Muscle layer of duodenum (tissue), 2 donors: ENCODE measurements around the gene RRM1.
"Not testable (repeated sequence)": the region's sequence is repeated elsewhere in the genome, so short reads cannot be mapped to it uniquely, and the experiment has no call there.

Source experiments
- H3K27ac ChIP-seq: one replicate; pipeline ENCODE4 v1.7.0; 2013; ENCODE audit warnings: mild to moderate bottlenecking, low read length
- H3K27me3 ChIP-seq: one replicate; pipeline ENCODE4 v1.7.0; 2013; ENCODE audit warnings: low read depth, mild to moderate bottlenecking, control low read depth, low read length
- H3K36me3 ChIP-seq, 2 donors: one replicate each; pipeline ENCODE4 v1.7.0; 2013; ENCODE audit warnings: low read length in 2 of 2, control low read depth in 1 of 2, mild to moderate bottlenecking in 1 of 2; ENCODE audit not compliant: insufficient read depth in 2 of 2, control insufficient read depth in 1 of 2
- H3K4me1 ChIP-seq, 2 donors: one replicate each; pipeline ENCODE4 v1.7.0; 2013; ENCODE audit warnings: low read length in 2 of 2, mild to moderate bottlenecking in 2 of 2, control low read depth in 1 of 2, moderate library complexity in 1 of 2; ENCODE audit not compliant: insufficient read depth in 2 of 2, control insufficient read depth in 1 of 2
- H3K4me3 ChIP-seq, 2 donors: one replicate each; pipeline ENCODE4 v1.7.0; 2013; ENCODE audit warnings: low read length in 2 of 2, low read depth in 1 of 2, mild to moderate bottlenecking in 1 of 2
- H3K9me3 ChIP-seq, 2 donors: one replicate each; pipeline ENCODE4 v1.7.0; 2013; ENCODE audit warnings: low read length in 2 of 2, control low read depth in 1 of 2, mild to moderate bottlenecking in 1 of 2; ENCODE audit not compliant: control insufficient read depth in 1 of 2
- donor health status: healthy.

RRM1 gene

GRCh38 chr11:4103269-4103668 is 8.7 kb downstream of the RRM1 start:
- Histone ChIP-seq H3K4me1 (no peaks in the 10 kb centered on the region), H3K36me3 (peaks cover 25 to 27% of the 10 kb centered on the region in 2 donors), H3K27me3 (no peaks in the 10 kb centered on the region), H3K9me3 (no peaks in the 10 kb centered on the region), H3K27ac (no peak overlapping the region), H3K4me3 (no peak overlapping the region)

GRCh38 chr11:4105916-4106315 is 11.3 kb downstream of the RRM1 start:
- H3K27me3 ChIP-seq = no peaks in the 10 kb centered on the region
- peaks cover 27 to 30% of the 10 kb centered on the region in 2 donors for H3K36me3 ChIP-seq
- H3K9me3 ChIP-seq = no peaks in the 10 kb centered on the region
- H3K4me3 ChIP-seq = no peak overlapping the region
- H3K27ac ChIP-seq = no peak overlapping the region
- H3K4me1 ChIP-seq = no peaks in the 10 kb centered on the region

- Histone ChIP-seq H3K4me1 (no peaks in the 10 kb centered on the region), H3K9me3 (no peaks in the 10 kb centered on the region), H3K27me3 (no peaks in the 10 kb centered on the region), H3K36me3 (peaks cover 31 to 40% of the 10 kb centered on the region in 2 donors), H3K27ac (no peak overlapping the region), H3K4me3 (no peak overlapping the region)
These were observed 17.2 kb downstream of the RRM1 start for GRCh38 chr11:4111834-4112233.

GRCh38 chr11:4115128-4115527 is 20.5 kb downstream of the RRM1 start:
- H3K4me3 ChIP-seq = no peak overlapping the region
- no peaks in the 10 kb centered on the region for H3K9me3 ChIP-seq
- H3K36me3 ChIP-seq = peaks cover 31 to 35% of the 10 kb centered on the region in 2 donors
- H3K27me3 ChIP-seq = no peaks in the 10 kb centered on the region
- no peaks in the 10 kb centered on the region for H3K4me1 ChIP-seq
- no peak overlapping the region for H3K27ac ChIP-seq

GRCh38 chr11:4118107-4118506 is 23.5 kb downstream of the RRM1 start:
- H3K36me3 ChIP-seq = peaks cover 28 to 43% of the 10 kb centered on the region in 2 donors
- no peaks in the 10 kb centered on the region for H3K27me3 ChIP-seq
- H3K27ac ChIP-seq = no peak overlapping the region
- no peaks in the 10 kb centered on the region for H3K4me1 ChIP-seq
- no peak overlapping the region for H3K4me3 ChIP-seq
- no peaks in the 10 kb centered on the region for H3K9me3 ChIP-seq

GRCh38 chr11:4123218-4123617 is 28.6 kb downstream of the RRM1 start:
- Histone ChIP-seq H3K9me3 (no peaks in the 10 kb centered on the region), H3K4me1 (no peaks in the 10 kb centered on the region), H3K27me3 (no peaks in the 10 kb centered on the region), H3K36me3 (peaks cover 60 to 78% of the 10 kb centered on the region in 2 donors), H3K4me3 (no peak overlapping the region), H3K27ac (no peak overlapping the region)

- peaks cover 46 to 69% of the 10 kb centered on the region in 2 donors for H3K36me3 ChIP-seq
These were observed 30.5 kb downstream of the RRM1 start for GRCh38 chr11:4125141-4125540.

GRCh38 chr11:4127357-4127756 is 32.8 kb downstream of the RRM1 start:
- Histone ChIP-seq H3K4me3 (no peak overlapping the region), H3K36me3 (peaks cover 45 to 59% of the 10 kb centered on the region in 2 donors), H3K9me3 (no peaks in the 10 kb centered on the region), H3K27me3 (no peaks in the 10 kb centered on the region), H3K27ac (no peak overlapping the region), H3K4me1 (no peaks in the 10 kb centered on the region)

More at GRCh38 chr11:4125141-4125540, 30.5 kb downstream of the RRM1 start:
- no peaks in the 10 kb centered on the region for H3K9me3 ChIP-seq
- no peaks in the 10 kb centered on the region for H3K27me3 ChIP-seq
- no peaks in the 10 kb centered on the region for H3K4me1 ChIP-seq
- H3K4me3 ChIP-seq = no peak overlapping the region
- H3K27ac ChIP-seq = no peak overlapping the region

- not testable (repeated sequence) for H3K9me3 ChIP-seq, H3K27ac ChIP-seq, H3K4me3 ChIP-seq, H3K4me1 ChIP-seq, H3K27me3 ChIP-seq
- peaks cover 40 to 65% of the 10 kb centered on the region in 2 donors for H3K36me3 ChIP-seq
These were observed 35.6 kb downstream of the RRM1 start for GRCh38 chr11:4130219-4130618.

GRCh38 chr11:4134806-4135205 is 40.2 kb downstream of the RRM1 start:
- H3K9me3 ChIP-seq = peaks cover 0 to 1% of the 10 kb centered on the region in 2 donors
- H3K36me3 ChIP-seq = peaks cover 38 to 63% of the 10 kb centered on the region in 2 donors
- H3K27me3 ChIP-seq = no peaks in the 10 kb centered on the region
- H3K4me1 ChIP-seq = no peaks in the 10 kb centered on the region
- no peak overlapping the region for H3K4me3 ChIP-seq
- no peak overlapping the region for H3K27ac ChIP-seq

GRCh38 chr11:4138497-4138896 is 43.9 kb downstream of the RRM1 start:
- Histone ChIP-seq H3K4me1 (no peaks in the 10 kb centered on the region), H3K36me3 (peaks cover 29 to 66% of the 10 kb centered on the region in 2 donors)

GRCh38 chr11:4140067-4140636 is 45.6 kb downstream of the RRM1 start:
- Histone ChIP-seq H3K36me3 (peaks cover 22 to 50% of the 10 kb centered on the region in 2 donors), H3K4me1 (no peaks in the 10 kb centered on the region), H3K27me3 (no peaks in the 10 kb centered on the region), H3K4me3 (no peak overlapping the region), H3K27ac (no peak overlapping the region), H3K9me3 (peaks cover 8 to 15% of the 10 kb centered on the region in 2 donors)

More at GRCh38 chr11:4138497-4138896, 43.9 kb downstream of the RRM1 start:
- peaks cover 8 to 15% of the 10 kb centered on the region in 2 donors for H3K9me3 ChIP-seq
- no peak overlapping the region for H3K4me3 ChIP-seq
- H3K27me3 ChIP-seq = no peaks in the 10 kb centered on the region
- H3K27ac ChIP-seq = no peak overlapping the region
